Activated CD8-positive, alpha-beta memory T cell treated with anti-CD3 and anti-CD28 coated beads, Interleukin-2, amount 10 ng/mL, durations not matched to agents 7 days and 5 days (primary cell): ENCODE results near the gene MYOD1. TPM values are rescaled to one million over a fixed set of nuclear protein-coding genes. Genes with fewer than 3 reads are reported as not detected.

Source experiments
- ATAC-seq: fragments of 150-1000 bp; cut with Tn5 transposase; one replicate; pipeline ENCODE4 v1.10.0; 2021; ENCODE audit warnings: moderate library complexity
- CTCF ChIA-PET: fragments of 350-600 bp; sonication (Branson Sonifier 250); formaldehyde crosslinking; loops from one replicate; lab custom pipeline; 2021; ENCODE audit warnings: antibody characterized with exemption; lab: Charles Lee
- DNase-seq: peaks from one replicate; pipeline ENCODE4 v3.0.0-alpha.2; 2020
- H3K27ac Mint-ChIP-seq: one replicate; pipeline ENCODE4 v1.8.0; 2021; ENCODE audit warnings: mild to moderate bottlenecking, mixed read lengths
- H3K27me3 Mint-ChIP-seq: one replicate; pipeline ENCODE4 v1.8.0; 2021; ENCODE audit warnings: mixed read lengths
- H3K36me3 Mint-ChIP-seq: one replicate; pipeline ENCODE4 v1.8.0; 2021; ENCODE audit warnings: mild to moderate bottlenecking, mixed read lengths
- H3K4me1 Mint-ChIP-seq: one replicate; pipeline ENCODE4 v1.8.0; 2021; ENCODE audit warnings: mixed read lengths
- H3K4me3 Mint-ChIP-seq: one replicate; pipeline ENCODE4 v1.8.0; 2021; ENCODE audit warnings: mild to moderate bottlenecking, moderate library complexity, mixed read lengths
- H3K9me3 Mint-ChIP-seq: one replicate; pipeline ENCODE4 v1.8.0; 2022; ENCODE audit warnings: low read depth, mixed read lengths
- total RNA-seq, 2 experiments: library from RNA; stranded (reverse); gene quantifications; one replicate each; pipeline ENCODE4 v1.2.3, GENCODE V29; 2021

Gene MYOD1
- total RNA-seq, 2 experiments from 2014 or later: not detected

GRCh38 chr11:17767301-17767885 is 48.0 kb downstream of the MYOD1 start:
- no peak for DNase-seq
- H3K27ac Mint-ChIP-seq: no peak overlapping the region
- H3K4me3 Mint-ChIP-seq: no peak overlapping the region
- no peaks in the 10 kb centered on the region for H3K36me3 Mint-ChIP-seq
- no peaks in the 10 kb centered on the region for H3K27me3 Mint-ChIP-seq
- ATAC-seq: no peak
- CTCF ChIA-PET: interaction anchor here (0.7 kb wide), 1 partner anchor 166 kb away, joined by 3 read pairs; no protein-coding TSS in a partner anchor
- H3K9me3 Mint-ChIP-seq: no peaks in the 10 kb centered on the region
- H3K4me1 Mint-ChIP-seq: no peaks in the 10 kb centered on the region

GRCh38 chr11:17767914-17768313 is 48.5 kb downstream of the MYOD1 start:
- no peak for ATAC-seq
- no peaks in the 10 kb centered on the region for H3K9me3 Mint-ChIP-seq
- CTCF ChIA-PET: no interaction called here

GRCh38 chr11:17768547-17768946 is 49.2 kb downstream of the MYOD1 start:
- no peak for DNase-seq
- Mint-ChIP-seq H3K4me3 (no peak overlapping the region), H3K36me3 (no peaks in the 10 kb centered on the region), H3K9me3 (no peaks in the 10 kb centered on the region), H3K27ac (no peak overlapping the region), H3K4me1 (no peaks in the 10 kb centered on the region), H3K27me3 (no peaks in the 10 kb centered on the region)
- CTCF ChIA-PET: no interaction called here
- no peak for ATAC-seq

More at GRCh38 chr11:17767914-17768313, 48.5 kb downstream of the MYOD1 start:
- Mint-ChIP-seq H3K4me1 (no peaks in the 10 kb centered on the region), H3K27me3 (no peaks in the 10 kb centered on the region), H3K36me3 (no peaks in the 10 kb centered on the region), H3K4me3 (no peak overlapping the region), H3K27ac (no peak overlapping the region)
- DNase-seq: no peak

GRCh38 chr11:17769218-17769617 is 49.8 kb downstream of the MYOD1 start:
- Mint-ChIP-seq H3K4me3 (no peak overlapping the region), H3K27me3 (no peaks in the 10 kb centered on the region), H3K27ac (no peak overlapping the region), H3K4me1 (no peaks in the 10 kb centered on the region), H3K9me3 (no peaks in the 10 kb centered on the region), H3K36me3 (no peaks in the 10 kb centered on the region)
- CTCF ChIA-PET: no interaction called here
- DNase-seq (no peak), ATAC-seq (no peak)

GRCh38 chr11:17770048-17770652 is 50.8 kb downstream of the MYOD1 start:
- CTCF ChIA-PET: no interaction called here
- ATAC-seq: no peak
- Mint-ChIP-seq H3K27me3 (no peaks in the 10 kb centered on the region), H3K36me3 (no peaks in the 10 kb centered on the region), H3K4me3 (no peak overlapping the region), H3K27ac (no peak overlapping the region), H3K4me1 (no peaks in the 10 kb centered on the region), H3K9me3 (no peaks in the 10 kb centered on the region)
- no peak for DNase-seq

- ATAC-seq (no peak), DNase-seq (no peak)
- Mint-ChIP-seq H3K27ac (no peak overlapping the region), H3K36me3 (no peaks in the 10 kb centered on the region), H3K4me1 (no peaks in the 10 kb centered on the region), H3K27me3 (no peaks in the 10 kb centered on the region), H3K9me3 (no peaks in the 10 kb centered on the region), H3K4me3 (no peak overlapping the region)
- CTCF ChIA-PET: no interaction called here
These were observed 51.5 kb downstream of the MYOD1 start for GRCh38 chr11:17770917-17771316.

- no peaks in the 10 kb centered on the region for H3K4me1 Mint-ChIP-seq
- CTCF ChIA-PET: no interaction called here
- H3K27ac Mint-ChIP-seq: no peak overlapping the region
- ATAC-seq (no peak), DNase-seq (no peak)
- H3K36me3 Mint-ChIP-seq: no peaks in the 10 kb centered on the region
- no peaks in the 10 kb centered on the region for H3K27me3 Mint-ChIP-seq
- no peak overlapping the region for H3K4me3 Mint-ChIP-seq
- H3K9me3 Mint-ChIP-seq: no peaks in the 10 kb centered on the region
These were observed 52.0 kb downstream of the MYOD1 start for GRCh38 chr11:17771415-17771814.

Other genes starting within 250 kb of the MYOD1 start
- under 1 TPM in 1 of 2 experiments, not detected in 1; 0.54 TPM for gene ABCC8, start 242.7 kb upstream of the MYOD1 start, total RNA-seq
- gene USH1C, start 175.2 kb upstream of the MYOD1 start, total RNA-seq: not detected
- gene OTOG, start 172.3 kb upstream of the MYOD1 start, total RNA-seq: not detected
- gene KCNC1, start 15.2 kb downstream of the MYOD1 start, total RNA-seq: not detected